Smooth muscle cell (in vitro differentiated cells): Measurements from ENCODE around the gene PDGFRA. TPM values are rescaled to one million over a fixed set of nuclear protein-coding genes. Genes with fewer than 3 reads are reported as not detected.

Experiments
- DNase-seq: peaks from one replicate; lab custom pipeline; 2025; ENCODE audit not compliant: unreplicated experiment; lab: John Stamatoyannopoulos, UW
- H2AFZ ChIP-seq: fragments of 200-600 bp; sonication (generic); 2 replicates; pipeline ENCODE4 v1.6.0; 2016; ENCODE audit warnings: antibody characterized with exemption, low read depth, mild to moderate bottlenecking
- H3F3A ChIP-seq: fragments of 200-600 bp; sonication (generic); 2 replicates; pipeline ENCODE4 v1.6.0; 2017; ENCODE audit warnings: antibody characterized with exemption, low read depth
- H3K27ac ChIP-seq: fragments of 200-600 bp; sonication (generic); 2 replicates; pipeline ENCODE4 v1.5.1; 2016; ENCODE audit warnings: low read depth, mild to moderate bottlenecking
- H3K27me3 ChIP-seq: fragments of 200-600 bp; sonication (generic); 2 replicates; pipeline ENCODE4 v1.6.1; 2016; ENCODE audit warnings: low read depth, mild to moderate bottlenecking
- H3K36me3 ChIP-seq: fragments of 200-600 bp; sonication (generic); 2 replicates; pipeline ENCODE4 v1.5.1; 2016; ENCODE audit warnings: low read depth
- H3K4me1 ChIP-seq: fragments of 200-600 bp; sonication (generic); 2 replicates; pipeline ENCODE4 v1.5.1; 2016; ENCODE audit warnings: low read depth
- H3K4me2 ChIP-seq: fragments of 200-600 bp; sonication (generic); 2 replicates; pipeline ENCODE4 v1.6.0; 2016; ENCODE audit warnings: mild to moderate bottlenecking
- H3K4me3 ChIP-seq: fragments of 200-600 bp; sonication (generic); 2 replicates; pipeline ENCODE4 v1.5.1; 2016; ENCODE audit warnings: mild to moderate bottlenecking
- H3K79me2 ChIP-seq: fragments of 200-600 bp; sonication (generic); 2 replicates; pipeline ENCODE4 v1.6.0; 2016; ENCODE audit warnings: low read depth, mild to moderate bottlenecking
- H3K9ac ChIP-seq: fragments of 200-600 bp; sonication (generic); 2 replicates; pipeline ENCODE4 v1.6.0; 2016; ENCODE audit warnings: low read depth
- H3K9me3 ChIP-seq: fragments of 200-600 bp; sonication (generic); replicated peaks from 2 replicates; pipeline ENCODE4 v1.5.1; 2016; ENCODE audit warnings: low read depth
- H4K20me1 ChIP-seq: fragments of 200-600 bp; sonication (generic); 2 replicates; pipeline ENCODE4 v1.6.0; 2016; ENCODE audit warnings: low read depth
- WGBS: methylation state at CpG from one replicate; pipeline ENCODE4 v1.1.7; 2016; ENCODE audit warnings: low lambda C conversion rate; 5-methylcytosine and 5-hydroxymethylcytosine counted together
- polyA plus RNA-seq: library from polyadenylated mRNA; unstranded; fragments of >200 nt; fragmentation: Nextera tagmentation; extraction: Ambion mirVana; gene quantifications from 2 replicates; pipeline ENCODE4 v1.2.1, GENCODE V29; 2016
- total RNA-seq: library from RNA; depleted of rRNA; stranded (reverse); fragments of >200 nt; gene quantifications from 2 replicates; pipeline ENCODE4 v1.2.3, GENCODE V29; 2014
- TF ChIP-seq, protein P1 (sequence below): fragments of 200-600 bp; sonication (generic); IDR thresholded peaks from 2 replicates; pipeline ENCODE4 v1.5.1; 2017; ENCODE audit warnings: borderline replicate concordance, mild to moderate bottlenecking, antibody characterized with exemption; ENCODE audit not compliant: insufficient read depth, poor library complexity, severe bottlenecking

PDGFRA gene
- total RNA-seq (281 and 311 TPM in 2 replicates), polyA plus RNA-seq (111 and 112 TPM in 2 replicates)

DNA sequence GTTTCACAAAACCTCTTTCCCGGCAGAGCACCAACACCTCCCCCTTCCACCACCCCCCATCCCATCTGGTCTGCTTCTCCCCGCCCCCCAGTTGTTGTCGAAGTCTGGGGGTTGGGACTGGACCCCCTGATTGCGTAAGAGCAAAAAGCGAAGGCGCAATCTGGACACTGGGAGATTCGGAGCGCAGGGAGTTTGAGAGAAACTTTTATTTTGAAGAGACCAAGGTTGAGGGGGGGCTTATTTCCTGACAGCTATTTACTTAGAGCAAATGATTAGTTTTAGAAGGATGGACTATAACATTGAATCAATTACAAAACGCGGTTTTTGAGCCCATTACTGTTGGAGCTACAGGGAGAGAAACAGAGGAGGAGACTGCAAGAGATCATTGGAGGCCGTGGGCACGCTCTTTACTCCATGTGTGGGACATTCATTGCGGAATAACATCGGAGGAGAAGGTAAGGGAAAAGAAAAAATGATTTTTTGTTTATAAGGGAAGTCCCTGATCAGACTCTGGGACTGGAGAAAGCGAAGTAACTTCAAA, at the start of gene PDGFRA:
PDGFRA (plus strand) TSS at position 333 of the 541 bp plus-strand sequence. CDS start 29,476 bp downstream, outside the sequence.
- H3K9me3 ChIP-seq = no peaks in the 10 kb centered on the region
- peak within 1 kb of the TSS; percentile 89 for H3K4me3 ChIP-seq
- H3K4me2 ChIP-seq = peak within 1 kb of the TSS; percentile 82
- TF ChIP-seq, protein P1, sequence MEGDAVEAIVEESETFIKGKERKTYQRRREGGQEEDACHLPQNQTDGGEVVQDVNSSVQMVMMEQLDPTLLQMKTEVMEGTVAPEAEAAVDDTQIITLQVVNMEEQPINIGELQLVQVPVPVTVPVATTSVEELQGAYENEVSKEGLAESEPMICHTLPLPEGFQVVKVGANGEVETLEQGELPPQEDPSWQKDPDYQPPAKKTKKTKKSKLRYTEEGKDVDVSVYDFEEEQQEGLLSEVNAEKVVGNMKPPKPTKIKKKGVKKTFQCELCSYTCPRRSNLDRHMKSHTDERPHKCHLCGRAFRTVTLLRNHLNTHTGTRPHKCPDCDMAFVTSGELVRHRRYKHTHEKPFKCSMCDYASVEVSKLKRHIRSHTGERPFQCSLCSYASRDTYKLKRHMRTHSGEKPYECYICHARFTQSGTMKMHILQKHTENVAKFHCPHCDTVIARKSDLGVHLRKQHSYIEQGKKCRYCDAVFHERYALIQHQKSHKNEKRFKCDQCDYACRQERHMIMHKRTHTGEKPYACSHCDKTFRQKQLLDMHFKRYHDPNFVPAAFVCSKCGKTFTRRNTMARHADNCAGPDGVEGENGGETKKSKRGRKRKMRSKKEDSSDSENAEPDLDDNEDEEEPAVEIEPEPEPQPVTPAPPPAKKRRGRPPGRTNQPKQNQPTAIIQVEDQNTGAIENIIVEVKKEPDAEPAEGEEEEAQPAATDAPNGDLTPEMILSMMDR = no peak
- H3K9ac ChIP-seq = peak within 1 kb of the TSS; percentile 65
- H2AFZ ChIP-seq = peak within 1 kb of the TSS; percentile 1
- H3K4me1 ChIP-seq = peaks cover 22% of the 10 kb centered on the region
- no peaks in the 10 kb centered on the region for H3K27me3 ChIP-seq
- 2% methylated on average over 15 of the region's 15 CpGs for WGBS
- H3K27ac ChIP-seq = peak within 1 kb of the TSS; percentile 61
- peaks cover 3% of the 10 kb centered on the region for H3F3A ChIP-seq
- H3K79me2 ChIP-seq = peaks cover 50% of the 10 kb centered on the region
- peaks cover 45% of the 10 kb centered on the region for H4K20me1 ChIP-seq
- H3K36me3 ChIP-seq = no peaks in the 10 kb centered on the region
- peak; percentile 21 for DNase-seq

DNA sequence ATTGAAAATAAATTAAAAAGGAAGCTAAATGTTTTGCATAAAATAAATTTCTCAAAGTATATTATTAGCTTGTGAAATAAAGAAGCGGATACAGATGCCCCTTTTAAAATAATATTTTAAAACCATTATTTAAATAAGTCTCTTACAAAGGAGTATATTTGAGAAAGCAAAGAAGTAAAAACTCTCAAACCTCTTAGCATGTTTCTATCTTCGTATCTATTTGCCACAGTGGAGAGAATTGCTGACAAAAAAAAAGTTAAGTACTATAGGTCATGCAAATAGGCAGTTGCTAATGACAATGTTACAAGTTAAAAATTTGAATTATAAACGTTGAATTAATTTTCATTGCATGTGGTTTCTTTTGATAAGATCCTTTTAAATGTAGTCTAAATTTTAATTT, 44.5 kb upstream of the PDGFRA start:
- 58% methylated on average over 3 of the region's 3 CpGs for WGBS
- DNase-seq = no peak
- Histone ChIP-seq H3K36me3 (no peaks in the 10 kb centered on the region), H3K27ac (no peak overlapping the region), H3F3A (peaks cover 6% of the 10 kb centered on the region), H2AFZ (peak overlapping the region; percentile 10), H3K4me3 (no peak overlapping the region), H3K9me3 (no peaks in the 10 kb centered on the region), H3K79me2 (no peaks in the 10 kb centered on the region), H3K9ac (no peak overlapping the region), H3K27me3 (no peaks in the 10 kb centered on the region), H3K4me2 (no peak overlapping the region), H4K20me1 (no peaks in the 10 kb centered on the region), H3K4me1 (no peaks in the 10 kb centered on the region)
- TF ChIP-seq, protein P1 = no peak

DNA sequence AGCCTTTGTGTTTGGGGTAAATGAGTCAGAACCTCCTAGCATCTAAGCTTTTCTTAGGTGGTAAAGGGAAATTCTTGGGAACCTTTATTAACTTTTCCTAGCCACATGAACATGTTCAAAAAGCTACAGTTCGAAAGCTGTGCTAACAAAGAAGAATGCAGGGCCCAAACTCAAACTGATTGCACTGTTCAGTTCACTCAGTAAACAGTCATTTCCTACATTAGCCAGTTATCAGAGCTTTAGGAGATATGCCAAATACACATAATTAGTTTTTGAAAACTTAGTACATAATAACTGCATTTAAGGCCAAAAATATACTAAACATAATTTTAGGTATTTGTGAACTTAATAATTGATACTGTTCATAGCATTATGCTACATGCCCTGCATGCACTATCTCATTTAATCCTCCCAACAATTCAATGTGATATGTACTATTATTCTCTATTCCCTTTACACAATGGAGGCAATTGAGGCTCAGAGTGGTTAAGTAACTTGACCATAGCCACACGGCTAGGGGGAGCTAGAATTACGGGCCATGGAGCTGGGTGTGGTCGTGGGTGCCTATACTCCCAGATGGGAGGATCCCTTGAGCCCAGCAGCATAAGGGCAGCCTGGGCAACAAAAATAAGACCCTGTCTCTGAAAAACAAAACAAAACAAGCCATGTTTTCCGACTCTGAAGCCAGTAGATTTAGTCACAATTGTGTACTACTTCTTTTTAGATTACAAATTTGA, 43.9 kb upstream of the PDGFRA start:
- no peaks in the 10 kb centered on the region for H3K9me3 ChIP-seq
- H3K4me3 ChIP-seq = no peak overlapping the region
- TF ChIP-seq, protein P1 = no peak
- H3K4me2 ChIP-seq = no peak overlapping the region
- H4K20me1 ChIP-seq = no peaks in the 10 kb centered on the region
- peaks cover 6% of the 10 kb centered on the region for H3F3A ChIP-seq
- no peaks in the 10 kb centered on the region for H3K79me2 ChIP-seq
- DNase-seq = no peak
- no peaks in the 10 kb centered on the region for H3K4me1 ChIP-seq
- WGBS = 80% methylated on average over 5 of the region's 5 CpGs
- no peaks in the 10 kb centered on the region for H3K27me3 ChIP-seq
- H2AFZ ChIP-seq = peak overlapping the region; percentile 10
- no peak overlapping the region for H3K27ac ChIP-seq
- H3K9ac ChIP-seq = no peak overlapping the region
- no peaks in the 10 kb centered on the region for H3K36me3 ChIP-seq

DNA sequence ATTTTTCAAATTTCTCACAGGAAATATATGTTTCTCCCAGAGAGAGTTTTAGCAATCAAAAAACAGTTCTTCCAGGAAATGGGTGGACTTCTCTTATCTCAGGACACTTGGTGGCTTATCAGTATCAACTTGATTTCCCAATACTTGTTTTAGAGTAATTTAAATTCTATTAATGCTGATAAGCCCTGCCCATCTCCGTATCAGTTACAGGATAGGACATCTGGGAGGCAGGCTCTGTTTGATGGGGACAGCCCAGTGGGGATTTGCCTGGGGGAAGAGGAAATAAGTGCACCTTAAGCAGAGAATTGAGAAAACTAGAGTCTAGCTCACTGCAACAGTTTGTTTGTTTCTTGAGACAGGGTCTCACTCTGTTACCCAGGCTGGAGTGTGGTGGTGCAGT, 43.2 kb upstream of the PDGFRA start:
- Histone ChIP-seq H3K4me1 (no peaks in the 10 kb centered on the region), H3K79me2 (no peaks in the 10 kb centered on the region), H4K20me1 (no peaks in the 10 kb centered on the region), H3K27ac (no peak overlapping the region), H3K36me3 (no peaks in the 10 kb centered on the region), H3F3A (peaks cover 6% of the 10 kb centered on the region), H3K9ac (no peak overlapping the region), H3K9me3 (no peaks in the 10 kb centered on the region), H2AFZ (no peak overlapping the region), H3K4me2 (no peak overlapping the region), H3K4me3 (no peak overlapping the region), H3K27me3 (no peaks in the 10 kb centered on the region)
- WGBS = 46% methylated on average over 1 of the region's 1 CpG
- DNase-seq = no peak
- TF ChIP-seq, protein P1 = no peak
